SK-N-SH (cell line): ENCODE results near the gene MED22. TPM values are rescaled to one million over a fixed set of nuclear protein-coding genes. Genes with fewer than 3 reads are reported as not detected.

Experiments used
- CTCF ChIA-PET: fragments of 300-600, 350-600 bp; formaldehyde crosslinking; extraction: SDS; loops from one replicate; lab custom pipeline; 2021; lab: Yijun Ruan, JAX
- POLR2A ChIA-PET: fragments of 350-600 bp; sonication (Branson Sonifier 250); formaldehyde crosslinking; extraction: SDS; loops from one replicate; lab custom pipeline; 2020; ENCODE audit warnings: antibody characterized with exemption, inconsistent platforms; lab: Yijun Ruan, JAX
- DNase-seq: peaks from one replicate; pipeline ENCODE4 v3.0.0; 2012
- H2AFZ ChIP-seq: fragments of 200-600 bp; sonication (generic); 2 replicates; pipeline ENCODE4 v1.8.1; 2016; ENCODE audit warnings: antibody characterized with exemption, mild to moderate bottlenecking, low read depth
- H3F3A ChIP-seq: fragments of 200-600 bp; sonication (generic); replicated peaks from 2 replicates; pipeline ENCODE3; 2016; ENCODE audit warnings: antibody characterized with exemption, mild to moderate bottlenecking; ENCODE audit not compliant: insufficient read depth
- H3K27ac ChIP-seq, 2 experiments: fragments of 200-500 bp in 1 of 2; fragments of 200-600 bp in 1 of 2; sonication (Bioruptor generic) in 1 of 2; sonication (generic), shearing (Covaris generic) in 1 of 2; 2 replicates each; pipeline versions ENCODE4 v1.5.1 to v1.6.1; 2014 to 2016; ENCODE audit warnings: low read depth in 2 of 2, inconsistent platforms in 1 of 2, low read length in 1 of 2, mild to moderate bottlenecking in 1 of 2, mixed read lengths in 1 of 2
- H3K27me3 ChIP-seq: fragments of 200-600 bp; sonication (generic), shearing (Covaris generic); 2 replicates; pipeline ENCODE4 v1.6.1; 2016; ENCODE audit warnings: mixed run types; ENCODE audit not compliant: insufficient read depth
- H3K36me3 ChIP-seq, 2 experiments: fragments of 200-500 bp in 1 of 2; fragments of 200-600 bp in 1 of 2; sonication (Bioruptor generic) in 1 of 2; sonication (generic) in 1 of 2; replicated peaks in 1 of 2; 2 replicates each; pipeline versions ENCODE3 to v1.5.1; 2014 to 2016; ENCODE audit warnings: low read length in 1 of 2, mild to moderate bottlenecking in 1 of 2; ENCODE audit not compliant: insufficient read depth in 2 of 2, control insufficient read depth in 1 of 2
- H3K4me1 ChIP-seq, 2 experiments: fragments of 200-500 bp in 1 of 2; fragments of 200-600 bp in 1 of 2; sonication (Bioruptor generic) in 1 of 2; sonication (generic), shearing (Covaris generic) in 1 of 2; 2 replicates each; pipeline versions ENCODE4 v1.5.1 to v1.6.1; 2014 to 2016; ENCODE audit warnings: low read depth in 1 of 2, low read length in 1 of 2, mixed run types in 1 of 2; ENCODE audit not compliant: insufficient read depth in 2 of 2, control insufficient read depth in 1 of 2
- H3K4me2 ChIP-seq: fragments of 200-600 bp; sonication (generic), shearing (Covaris generic); 2 replicates; pipeline ENCODE4 v1.6.1; 2017; ENCODE audit warnings: mixed run types
- H3K4me3 ChIP-seq, 2 experiments: fragments of 200-500 bp in 1 of 2; fragments of 200-600 bp in 1 of 2; sonication (Bioruptor generic) in 1 of 2; sonication (generic), shearing (Covaris generic) in 1 of 2; 2 replicates each; pipeline versions ENCODE4 v1.5.1 to v1.8.1; 2014 to 2016; ENCODE audit warnings: low read depth in 2 of 2, inconsistent platforms in 1 of 2, low read length in 1 of 2, mild to moderate bottlenecking in 1 of 2, mixed read lengths in 1 of 2, moderate library complexity in 1 of 2
- H3K79me2 ChIP-seq: fragments of 200-600 bp; sonication (generic); 2 replicates; pipeline ENCODE4 v1.8.1; 2017; ENCODE audit warnings: mild to moderate bottlenecking; ENCODE audit not compliant: insufficient read depth
- H3K9ac ChIP-seq: fragments of 200-600 bp; sonication (generic); 2 replicates; pipeline ENCODE4 v1.6.1; 2017; ENCODE audit warnings: mixed run types
- H3K9me2 ChIP-seq: fragments of 200-600 bp; sonication (generic); 2 replicates; pipeline ENCODE4 v1.6.1; 2017; ENCODE audit warnings: mixed run types
- H3K9me3 ChIP-seq: fragments of 200-600 bp; sonication (generic); 2 replicates; pipeline ENCODE4 v1.6.1; 2017; ENCODE audit warnings: mixed run types, mild to moderate bottlenecking, moderate library complexity
- H4K20me1 ChIP-seq: fragments of 200-600 bp; sonication (generic); 2 replicates; pipeline ENCODE4 v1.6.1; 2017; ENCODE audit warnings: mild to moderate bottlenecking, mixed run types; ENCODE audit not compliant: insufficient read depth
- CHD2 ChIP-seq: fragments of 150-350 bp; IDR thresholded peaks from 2 replicates; pipeline ENCODE4 v1.6.1; 2018; ENCODE audit warnings: low read length; ENCODE audit not compliant: partially characterized antibody
- ELF1 ChIP-seq: IDR thresholded peaks from 2 replicates; pipeline ENCODE4 v1.4.0; 2012
- EZH2phosphoT487 ChIP-seq: fragments of 200-600 bp; sonication (generic); IDR thresholded peaks from 2 replicates; pipeline ENCODE4 v1.6.1; 2017; ENCODE audit warnings: low read depth, mixed run types, mild to moderate bottlenecking, antibody characterized with exemption, moderate library complexity, borderline replicate concordance
- FOXJ3 ChIP-seq: sonication (generic); formaldehyde crosslinking; IDR thresholded peaks from 2 replicates; pipeline ENCODE4 v1.5.1; 2020; ENCODE audit warnings: mild to moderate bottlenecking, missing genetic modification reagents
- GABPA ChIP-seq: IDR thresholded peaks from 2 replicates; pipeline ENCODE4 v1.4.0; 2012; ENCODE audit warnings: low read depth, mild to moderate bottlenecking
- GATA2 ChIP-seq: sonication (generic); formaldehyde crosslinking; IDR thresholded peaks from 2 replicates; pipeline ENCODE4 v1.5.0; 2020; ENCODE audit warnings: mild to moderate bottlenecking, missing genetic modification reagents
- JUND ChIP-seq: IDR thresholded peaks from 2 replicates; pipeline ENCODE4 v1.4.0; 2012
- NFIC ChIP-seq: IDR thresholded peaks from 2 replicates; pipeline ENCODE4 v1.4.0; 2012; ENCODE audit warnings: borderline replicate concordance
- RCOR1 ChIP-seq: fragments of 150-350 bp; IDR thresholded peaks from 2 replicates; pipeline ENCODE4 v1.6.1; 2017; ENCODE audit warnings: antibody characterized with exemption, low read length
- RFX5 ChIP-seq: IDR thresholded peaks from 2 replicates; pipeline ENCODE4 v1.6.1; 2012; ENCODE audit warnings: mild to moderate bottlenecking, improper control_type of control experiment, low read length
- SIN3A ChIP-seq: IDR thresholded peaks from 2 replicates; pipeline ENCODE4 v1.6.1; 2012; ENCODE audit warnings: low read depth, mild to moderate bottlenecking, low read length, moderate library complexity, borderline replicate concordance
- SMC3 ChIP-seq: IDR thresholded peaks from 2 replicates; pipeline ENCODE4 v1.6.1; 2012; ENCODE audit warnings: low read depth, low read length, improper control_type of control experiment
- TCF12 ChIP-seq: IDR thresholded peaks from 2 replicates; pipeline ENCODE4 v1.4.0; 2012
- USF1 ChIP-seq: IDR thresholded peaks from 2 replicates; pipeline ENCODE4 v1.4.0; 2012; ENCODE audit warnings: low read depth, borderline replicate concordance
- USF2 ChIP-seq: fragments of 150-350 bp; IDR thresholded peaks from 2 replicates; pipeline ENCODE4 v1.6.1; 2017; ENCODE audit warnings: antibody characterized with exemption, low read length, low read depth, borderline replicate concordance
- ZBTB33 ChIP-seq: IDR thresholded peaks from 2 replicates; pipeline ENCODE4 v1.4.0; 2012; ENCODE audit warnings: low read depth, borderline replicate concordance
- WGBS: methylation state at CpG from one replicate; pipeline ENCODE4 v1.1.6; 2017; ENCODE audit warnings: low lambda C conversion rate; 5-methylcytosine and 5-hydroxymethylcytosine counted together
- polyA plus RNA-seq, 3 experiments: library from polyadenylated mRNA; depleted of rRNA; stranded (reverse); fragments of >200 nt; gene quantifications; 2 replicates each; pipeline ENCODE4 v1.2.3, GENCODE V29; 2012
- TF ChIP-seq, protein P1 (sequence below): fragments of 200-600 bp; sonication (generic); IDR thresholded peaks from 2 replicates; pipeline ENCODE4 v1.6.1; 2017; ENCODE audit warnings: antibody characterized with exemption, mild to moderate bottlenecking, moderate library complexity
- TF ChIP-seq, protein P2 (sequence below): IDR thresholded peaks from 2 replicates; pipeline ENCODE4 v1.4.0; 2012; ENCODE audit warnings: low read depth

MED22 gene
- polyA plus RNA-seq, 1 of the 3 experiments (the other 2 are of a cell fraction): 27.9 TPM

GRCh38 chr9:133354766-133355165 is 6.8 kb upstream of the MED22 start:
- peak overlapping the region; percentile 93 for H3K4me2 ChIP-seq
- H3K4me3 ChIP-seq: no peak overlapping the region; a peak in 1 of 4 replicates
- H3F3A ChIP-seq: peaks cover 41% of the 10 kb centered on the region
- 92% methylated on average over 5 of the region's 7 CpGs for WGBS
- H3K9me2 ChIP-seq: no peaks in the 10 kb centered on the region
- H3K27me3 ChIP-seq: no peaks in the 10 kb centered on the region
- H3K4me1 ChIP-seq: peaks cover 16 to 41% of the 10 kb centered on the region in 2 experiments; a peak in 3 of 4 replicates
- no peak overlapping the region for H3K27ac ChIP-seq
- peaks cover 28% of the 10 kb centered on the region for H4K20me1 ChIP-seq
- TF ChIP-seq TCF12 (no peak), RFX5 (no peak), ZBTB33 (no peak), EZH2phosphoT487 (no peak), FOXJ3 (CRISPR knock-in tag) (no peak), USF2 (no peak), ELF1 (no peak), USF1 (no peak), JUND (no peak), SMC3 (no peak), CHD2 (no peak), GABPA (no peak), RCOR1 (no peak), GATA2 (CRISPR knock-in tag) (no peak), SIN3A (no peak), NFIC (no peak)
- TF ChIP-seq, protein P1, sequence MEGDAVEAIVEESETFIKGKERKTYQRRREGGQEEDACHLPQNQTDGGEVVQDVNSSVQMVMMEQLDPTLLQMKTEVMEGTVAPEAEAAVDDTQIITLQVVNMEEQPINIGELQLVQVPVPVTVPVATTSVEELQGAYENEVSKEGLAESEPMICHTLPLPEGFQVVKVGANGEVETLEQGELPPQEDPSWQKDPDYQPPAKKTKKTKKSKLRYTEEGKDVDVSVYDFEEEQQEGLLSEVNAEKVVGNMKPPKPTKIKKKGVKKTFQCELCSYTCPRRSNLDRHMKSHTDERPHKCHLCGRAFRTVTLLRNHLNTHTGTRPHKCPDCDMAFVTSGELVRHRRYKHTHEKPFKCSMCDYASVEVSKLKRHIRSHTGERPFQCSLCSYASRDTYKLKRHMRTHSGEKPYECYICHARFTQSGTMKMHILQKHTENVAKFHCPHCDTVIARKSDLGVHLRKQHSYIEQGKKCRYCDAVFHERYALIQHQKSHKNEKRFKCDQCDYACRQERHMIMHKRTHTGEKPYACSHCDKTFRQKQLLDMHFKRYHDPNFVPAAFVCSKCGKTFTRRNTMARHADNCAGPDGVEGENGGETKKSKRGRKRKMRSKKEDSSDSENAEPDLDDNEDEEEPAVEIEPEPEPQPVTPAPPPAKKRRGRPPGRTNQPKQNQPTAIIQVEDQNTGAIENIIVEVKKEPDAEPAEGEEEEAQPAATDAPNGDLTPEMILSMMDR: no peak
- TF ChIP-seq, protein P2, sequence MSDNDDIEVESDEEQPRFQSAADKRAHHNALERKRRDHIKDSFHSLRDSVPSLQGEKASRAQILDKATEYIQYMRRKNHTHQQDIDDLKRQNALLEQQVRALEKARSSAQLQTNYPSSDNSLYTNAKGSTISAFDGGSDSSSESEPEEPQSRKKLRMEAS: no peak
- no peak overlapping the region for H2AFZ ChIP-seq
- peaks cover 25 to 57% of the 10 kb centered on the region in 2 experiments for H3K36me3 ChIP-seq
- ChIA-PET POLR2A (interaction anchor here (0.6 to 1.0 kb wide), 2 partner anchors 9 to 21 kb away, joined by 3 to 4 read pairs; no protein-coding TSS in a partner anchor), CTCF (interaction anchor here (1.2 to 1.7 kb wide), 2 partner anchors 9 to 25 kb away, joined by 3 to 5 read pairs; no protein-coding TSS in a partner anchor)
- H3K79me2 ChIP-seq: peaks cover 55% of the 10 kb centered on the region
- no peaks in the 10 kb centered on the region for H3K9me3 ChIP-seq
- no peak overlapping the region for H3K9ac ChIP-seq
- no peak for DNase-seq
